Left ventricle myocardium inferior (tissue), 1 donor: ENCODE results near the gene MPPE1. TPM values are rescaled to one million over a fixed set of nuclear protein-coding genes. Genes with fewer than 3 reads are reported as not detected.

Experiments
- DNase-seq: peaks from one replicate; pipeline ENCODE4 v3.0.0-alpha.2; 2020
- H3K27ac ChIP-seq: fragments of 200-600 bp; replicated peaks from 2 replicates; pipeline ENCODE4 v1.8.0; 2021
- H3K27me3 ChIP-seq: fragments of 200-600 bp; 2 replicates; pipeline ENCODE4 v1.8.0; 2021; ENCODE audit warnings: low read depth
- H3K36me3 ChIP-seq: fragments of 200-600 bp; 2 replicates; pipeline ENCODE4 v1.8.0; 2021
- H3K4me1 ChIP-seq: fragments of 200-600 bp; 2 replicates; pipeline ENCODE4 v1.8.0; 2021
- H3K4me3 ChIP-seq: fragments of 200-600 bp; 2 replicates; pipeline ENCODE4 v1.8.0; 2021; ENCODE audit warnings: mild to moderate bottlenecking, moderate library complexity
- H3K9me3 ChIP-seq: fragments of 200-600 bp; replicated peaks from 2 replicates; pipeline ENCODE4 v1.8.0; 2021
- intact Hi-C: fragments of 100-400 bp; cut with micrococcal nuclease; formaldehyde crosslinking; loops from one replicate; pipeline ENCODE4 v1.11.0; 2022
- total RNA-seq: library from RNA; stranded (reverse); fragmentation: NEBNext Ultra II Directional; extraction: Animal tissue kit (Norgen Biotek cat#: 25700); gene quantifications from one replicate; pipeline ENCODE4 v1.2.1, GENCODE V29; 2021
- TF ChIP-seq, protein P1 (sequence below): fragments of 200-600 bp; IDR thresholded peaks from 2 replicates; pipeline ENCODE4 v1.8.0; 2021; ENCODE audit warnings: antibody characterized with exemption, mild to moderate bottlenecking, borderline replicate concordance
- donor health status: DM: no; HTN: yes; CAD: no; lungs with severe emphysema.

Gene MPPE1
- total RNA-seq, 1 donor from 2014 or later, result 35.2 TPM

DNA sequence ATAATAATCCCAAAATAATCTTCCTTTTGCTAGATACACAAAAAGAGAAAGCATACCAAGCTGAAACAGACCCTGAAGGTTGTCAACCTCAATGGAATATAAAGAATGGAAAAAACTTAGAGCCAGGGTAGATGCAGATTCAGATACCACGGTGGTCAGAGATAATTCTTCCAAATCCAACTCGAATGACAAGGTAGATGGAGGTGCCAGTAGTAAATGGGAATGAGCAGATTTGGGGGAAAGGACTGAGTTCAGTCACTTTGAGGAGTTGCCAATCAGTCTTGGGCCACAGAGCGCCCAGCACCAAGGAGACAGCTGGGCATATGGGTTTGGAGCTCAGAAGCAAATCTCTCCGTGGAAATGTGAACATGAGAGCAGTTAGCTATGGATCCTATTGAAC is 60.3 kb downstream of the MPPE1 start:
- intact Hi-C loops, result no loop called here

DNA sequence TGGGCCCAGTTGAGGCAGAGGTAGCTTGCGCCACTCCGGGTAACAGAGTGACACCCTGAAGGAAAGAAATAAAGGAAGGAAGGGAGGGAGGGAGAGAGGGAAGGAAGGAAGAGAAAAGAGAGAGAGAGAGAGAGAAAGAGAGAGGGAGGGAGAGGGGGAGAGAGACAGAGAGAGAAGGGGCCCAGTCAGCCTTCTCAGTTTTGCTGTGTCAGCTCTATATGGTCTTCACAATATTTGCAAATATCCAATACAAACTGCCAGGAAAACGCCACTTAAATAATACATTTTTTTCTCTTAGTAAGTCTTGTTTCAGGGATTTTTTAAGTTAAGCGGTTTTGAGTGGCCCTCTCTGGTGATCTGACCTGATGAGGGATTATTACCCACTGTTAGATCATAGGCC is 62.5 kb downstream of the MPPE1 start:
- no peak overlapping the region for H3K4me3 ChIP-seq
- no peak overlapping the region for H3K27ac ChIP-seq
- TF ChIP-seq, protein P1, sequence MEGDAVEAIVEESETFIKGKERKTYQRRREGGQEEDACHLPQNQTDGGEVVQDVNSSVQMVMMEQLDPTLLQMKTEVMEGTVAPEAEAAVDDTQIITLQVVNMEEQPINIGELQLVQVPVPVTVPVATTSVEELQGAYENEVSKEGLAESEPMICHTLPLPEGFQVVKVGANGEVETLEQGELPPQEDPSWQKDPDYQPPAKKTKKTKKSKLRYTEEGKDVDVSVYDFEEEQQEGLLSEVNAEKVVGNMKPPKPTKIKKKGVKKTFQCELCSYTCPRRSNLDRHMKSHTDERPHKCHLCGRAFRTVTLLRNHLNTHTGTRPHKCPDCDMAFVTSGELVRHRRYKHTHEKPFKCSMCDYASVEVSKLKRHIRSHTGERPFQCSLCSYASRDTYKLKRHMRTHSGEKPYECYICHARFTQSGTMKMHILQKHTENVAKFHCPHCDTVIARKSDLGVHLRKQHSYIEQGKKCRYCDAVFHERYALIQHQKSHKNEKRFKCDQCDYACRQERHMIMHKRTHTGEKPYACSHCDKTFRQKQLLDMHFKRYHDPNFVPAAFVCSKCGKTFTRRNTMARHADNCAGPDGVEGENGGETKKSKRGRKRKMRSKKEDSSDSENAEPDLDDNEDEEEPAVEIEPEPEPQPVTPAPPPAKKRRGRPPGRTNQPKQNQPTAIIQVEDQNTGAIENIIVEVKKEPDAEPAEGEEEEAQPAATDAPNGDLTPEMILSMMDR, result no peak
- no peaks in the 10 kb centered on the region for H3K36me3 ChIP-seq
- no peak for DNase-seq
- peaks cover 8% of the 10 kb centered on the region for H3K4me1 ChIP-seq
- no peaks in the 10 kb centered on the region for H3K9me3 ChIP-seq
- H3K27me3 ChIP-seq, result no peaks in the 10 kb centered on the region
- intact Hi-C loops, result no loop called here

More for the DNA sequence above, 60.3 kb downstream of the MPPE1 start:
- peaks cover 24% of the 10 kb centered on the region for H3K4me1 ChIP-seq
- no peaks in the 10 kb centered on the region for H3K27me3 ChIP-seq
- TF ChIP-seq, protein P1, result no peak
- no peaks in the 10 kb centered on the region for H3K36me3 ChIP-seq
- H3K27ac ChIP-seq, result no peak overlapping the region
- H3K4me3 ChIP-seq, result no peak overlapping the region
- no peak for DNase-seq
- H3K9me3 ChIP-seq, result no peaks in the 10 kb centered on the region

DNA sequence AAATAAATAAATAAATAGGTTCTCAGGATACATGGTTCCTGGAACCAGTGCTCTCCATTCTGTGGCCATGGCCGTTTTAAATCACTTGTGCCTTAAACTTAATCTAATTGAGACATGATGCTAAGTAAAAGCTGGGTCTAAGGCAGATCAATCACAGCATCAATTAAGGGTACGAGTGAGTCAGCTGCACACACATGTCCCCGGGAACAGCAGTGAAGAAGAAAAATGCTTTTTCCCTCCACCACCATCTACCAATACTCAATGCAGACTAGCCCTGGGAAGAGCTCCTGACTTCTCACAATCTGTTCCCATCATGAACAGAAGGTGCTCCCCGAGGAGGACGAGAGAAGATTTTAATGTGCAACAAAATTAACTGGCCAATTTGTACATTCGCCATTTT is 63.7 kb downstream of the MPPE1 start:
- no peaks in the 10 kb centered on the region for H3K27me3 ChIP-seq
- no peak overlapping the region for H3K4me3 ChIP-seq
- intact Hi-C loops, result no loop called here
- no peaks in the 10 kb centered on the region for H3K36me3 ChIP-seq
- no peak overlapping the region for H3K27ac ChIP-seq
- no peak for DNase-seq
- no peaks in the 10 kb centered on the region for H3K9me3 ChIP-seq
- H3K4me1 ChIP-seq, result peaks cover 2% of the 10 kb centered on the region
- TF ChIP-seq, protein P1, result no peak

DNA sequence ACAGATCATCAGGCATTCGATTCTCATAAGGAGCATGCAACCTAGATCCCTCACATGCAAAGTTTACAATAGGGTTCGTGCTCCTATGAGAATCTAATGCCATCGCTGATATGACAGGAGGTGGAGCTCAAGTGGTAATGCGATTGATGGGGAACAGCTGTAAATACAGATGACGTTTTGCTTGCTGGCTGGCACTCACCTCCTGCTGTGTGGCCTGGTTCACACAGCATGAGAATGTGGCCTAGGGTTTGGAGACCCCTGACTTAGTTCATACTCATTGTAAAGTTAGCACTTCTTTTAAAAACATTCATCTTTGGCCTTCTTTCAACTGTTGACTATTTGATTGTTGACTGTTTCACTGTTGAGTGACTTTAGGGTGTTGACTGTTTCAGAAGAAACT is 65.6 kb downstream of the MPPE1 start:
- Histone ChIP-seq H3K4me3 (no peak overlapping the region), H3K27ac (no peak overlapping the region), H3K9me3 (no peaks in the 10 kb centered on the region), H3K36me3 (no peaks in the 10 kb centered on the region), H3K4me1 (no peaks in the 10 kb centered on the region), H3K27me3 (no peaks in the 10 kb centered on the region)
- TF ChIP-seq, protein P1, result no peak
- intact Hi-C loops, result no loop called here
- DNase-seq, result no peak

DNA sequence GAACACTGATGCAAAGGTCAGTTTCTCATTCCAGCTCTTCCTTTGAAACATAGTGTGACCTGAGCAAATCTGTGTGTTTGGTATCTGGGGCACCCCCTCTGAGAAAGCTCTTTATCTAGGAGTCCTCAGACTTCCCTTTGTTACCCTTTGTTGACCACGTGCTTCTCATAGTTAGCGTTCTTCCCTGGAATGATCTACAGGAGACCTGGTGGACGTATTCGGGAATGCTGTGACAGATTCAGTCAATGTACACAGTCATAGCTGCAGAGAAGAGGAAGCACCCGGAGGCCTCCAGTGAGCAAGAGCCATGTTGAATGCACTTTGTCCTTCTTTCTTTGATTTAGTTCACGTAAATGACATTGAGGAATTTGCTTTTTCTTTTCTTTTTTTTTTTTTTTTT is 67.6 kb downstream of the MPPE1 start:
- no peak for DNase-seq
- TF ChIP-seq, protein P1, result no peak
- Histone ChIP-seq H3K4me3 (no peak overlapping the region), H3K27ac (no peak overlapping the region), H3K27me3 (no peaks in the 10 kb centered on the region), H3K9me3 (no peaks in the 10 kb centered on the region), H3K36me3 (no peaks in the 10 kb centered on the region), H3K4me1 (no peaks in the 10 kb centered on the region)
- intact Hi-C loops, result no loop called here

DNA sequence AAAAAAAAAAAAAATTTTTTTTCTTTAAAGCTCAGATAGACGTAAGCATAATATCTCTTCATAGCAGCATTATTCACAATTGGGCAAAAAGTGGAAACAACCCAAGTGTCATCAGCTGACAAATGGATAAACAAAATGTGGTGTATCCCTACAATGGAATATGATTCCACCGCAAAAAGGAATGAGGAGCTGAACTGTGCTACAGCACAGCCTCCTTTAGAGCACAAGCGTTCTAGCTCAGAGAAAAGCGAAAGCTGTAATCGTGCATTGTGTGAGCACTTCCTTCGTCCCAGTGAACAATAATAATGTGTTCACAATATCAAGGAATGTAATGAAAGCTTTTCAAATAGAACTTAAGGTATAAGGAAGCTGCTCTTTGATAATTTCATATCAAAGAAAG is 68.6 kb downstream of the MPPE1 start:
- Histone ChIP-seq H3K4me1 (no peaks in the 10 kb centered on the region), H3K9me3 (no peaks in the 10 kb centered on the region), H3K36me3 (no peaks in the 10 kb centered on the region), H3K27me3 (no peaks in the 10 kb centered on the region), H3K4me3 (no peak overlapping the region), H3K27ac (no peak overlapping the region)
- intact Hi-C loops, result no loop called here
- TF ChIP-seq, protein P1, result no peak
- DNase-seq, result no peak
